ENCODE results near the gene CTRB1. TPM values are rescaled to one million over a fixed set of nuclear protein-coding genes. Genes with fewer than 3 reads are reported as not detected.

CTRB1 gene
- total and polyA plus RNA-seq, 2 of the 13 experiments (the other 11 are each of a cell fraction or from before 2014, with no cell fraction given), result not detected

GRCh38 chr16:75256059-75256571 lies 37.3 kb downstream of the CTRB1 start (continued):
- no peak for TF ChIP-seq ZNF546 (CRISPR knock-in tag; conservative IDR thresholded peaks at IDR 0.05)
- TF ChIP-seq MXD1 (CRISPR knock-in tag; IDR thresholded peaks at IDR 0.05), result no peak
- no peak for TF ChIP-seq NFYC (CRISPR knock-in tag; IDR thresholded peaks at IDR 0.05)
- no peak for TF ChIP-seq ZNF672 (CRISPR knock-in tag; IDR thresholded peaks at IDR 0.05)
- TF ChIP-seq RFX5 (IDR thresholded peaks at IDR 0.05; ENCODE audit: low read depth, low read length), result no peak
- no peak for TF ChIP-seq KDM4B (CRISPR knock-in tag; IDR thresholded peaks at IDR 0.05)
- no peak for TF ChIP-seq CBX2 (IDR thresholded peaks at IDR 0.05; ENCODE audit: low read depth, low read length)
- no peak for TF ChIP-seq CBX2 (CRISPR knock-in tag; IDR thresholded peaks at IDR 0.05; ENCODE audit: low read depth)
- no peak for TF ChIP-seq ZFP82 (CRISPR knock-in tag; IDR thresholded peaks at IDR 0.05; ENCODE audit: borderline replicate concordance)
- no peak for TF ChIP-seq SNAI1 (CRISPR knock-in tag; IDR thresholded peaks at IDR 0.05; ENCODE audit: borderline replicate concordance)
- TF ChIP-seq PATZ1 (CRISPR knock-in tag; IDR thresholded peaks at IDR 0.05), result peak; percentile 54; the same call in 1 of the 2 replicates
- no peak for TF ChIP-seq ZNF207 (IDR thresholded peaks at IDR 0.05; ENCODE audit: borderline replicate concordance)
- no peak for TF ChIP-seq PRDM15 (CRISPR knock-in tag; IDR thresholded peaks at IDR 0.05)
- no peak for TF ChIP-seq MBNL3 (CRISPR knock-in tag; conservative IDR thresholded peaks at IDR 0.05)
- no peak for TF ChIP-seq NFKBIZ (CRISPR knock-in tag; IDR thresholded peaks at IDR 0.05)
- no peak for TF ChIP-seq HNF1A (IDR thresholded peaks at IDR 0.05; ENCODE audit: low read depth)
- TF ChIP-seq HNF1A (CRISPR knock-in tag; IDR thresholded peaks at IDR 0.05; ENCODE audit: borderline replicate concordance), result no peak; the same call in none of the 2 replicates
- no peak for TF ChIP-seq ZNF24 (IDR thresholded peaks at IDR 0.05)
- TF ChIP-seq TCF7L2 (IDR thresholded peaks at IDR 0.05; ENCODE audit: low read depth, low read length), result no peak
- TF ChIP-seq HIVEP1 (CRISPR knock-in tag; IDR thresholded peaks at IDR 0.05), result no peak; the same call in 1 of the 2 replicates
- TF ChIP-seq MLLT10 (CRISPR knock-in tag; IDR thresholded peaks at IDR 0.05), result no peak
- no peak for TF ChIP-seq ZNF737 (CRISPR knock-in tag; IDR thresholded peaks at IDR 0.05; ENCODE audit: borderline replicate concordance)
